ENCODE data around the gene SLC12A8. TPM values are rescaled to one million over a fixed set of nuclear protein-coding genes. Genes with fewer than 3 reads are reported as not detected.
A peak's percentile ranks its signal among the peaks of the same experiment; 100 is the strongest.

The SLC12A8 gene
- total RNA-seq, 1 donor from 2014 or later, result 9.2 TPM

DNA sequence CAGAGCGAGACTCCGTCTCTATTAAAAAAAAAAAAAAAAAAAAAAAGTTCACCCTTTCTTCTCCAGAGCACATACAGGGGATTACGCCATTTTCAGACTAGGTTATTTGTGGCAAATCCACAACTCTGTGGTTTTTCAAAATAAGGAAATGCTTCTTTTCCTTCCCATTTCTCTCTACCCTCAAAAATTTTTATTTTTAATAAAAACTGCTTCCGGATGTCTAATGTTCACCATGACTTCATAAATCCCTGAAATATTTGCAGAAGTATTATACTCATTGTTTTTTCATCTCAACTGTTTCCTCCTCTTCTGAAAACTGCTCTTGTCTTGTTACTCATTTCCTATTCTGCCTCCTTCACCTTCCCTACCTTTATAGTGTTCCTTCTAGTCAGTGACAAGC is 45.0 kb upstream of the SLC12A8 start:
- Mint-ChIP-seq H3K4me3 (ENCODE audit: low read depth) (no peak overlapping the region), H3K36me3 (ENCODE audit: insufficient read depth) (peaks cover 25% of the 10 kb centered on the region), H3K27ac (peak overlapping the region; percentile 61), H3K9me3 (ENCODE audit: low read depth) (peaks cover 14% of the 10 kb centered on the region), H3K27me3 (no peaks in the 10 kb centered on the region), H3K4me1 (ENCODE audit: low read depth) (peaks cover 10% of the 10 kb centered on the region)
- TF ChIP-seq, protein P1, sequence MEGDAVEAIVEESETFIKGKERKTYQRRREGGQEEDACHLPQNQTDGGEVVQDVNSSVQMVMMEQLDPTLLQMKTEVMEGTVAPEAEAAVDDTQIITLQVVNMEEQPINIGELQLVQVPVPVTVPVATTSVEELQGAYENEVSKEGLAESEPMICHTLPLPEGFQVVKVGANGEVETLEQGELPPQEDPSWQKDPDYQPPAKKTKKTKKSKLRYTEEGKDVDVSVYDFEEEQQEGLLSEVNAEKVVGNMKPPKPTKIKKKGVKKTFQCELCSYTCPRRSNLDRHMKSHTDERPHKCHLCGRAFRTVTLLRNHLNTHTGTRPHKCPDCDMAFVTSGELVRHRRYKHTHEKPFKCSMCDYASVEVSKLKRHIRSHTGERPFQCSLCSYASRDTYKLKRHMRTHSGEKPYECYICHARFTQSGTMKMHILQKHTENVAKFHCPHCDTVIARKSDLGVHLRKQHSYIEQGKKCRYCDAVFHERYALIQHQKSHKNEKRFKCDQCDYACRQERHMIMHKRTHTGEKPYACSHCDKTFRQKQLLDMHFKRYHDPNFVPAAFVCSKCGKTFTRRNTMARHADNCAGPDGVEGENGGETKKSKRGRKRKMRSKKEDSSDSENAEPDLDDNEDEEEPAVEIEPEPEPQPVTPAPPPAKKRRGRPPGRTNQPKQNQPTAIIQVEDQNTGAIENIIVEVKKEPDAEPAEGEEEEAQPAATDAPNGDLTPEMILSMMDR (IDR thresholded peaks at IDR 0.05; ENCODE audit: unreplicated experiment), result no peak
- no peak for DNase-seq (ENCODE audit: low spot score, unreplicated experiment)

DNA sequence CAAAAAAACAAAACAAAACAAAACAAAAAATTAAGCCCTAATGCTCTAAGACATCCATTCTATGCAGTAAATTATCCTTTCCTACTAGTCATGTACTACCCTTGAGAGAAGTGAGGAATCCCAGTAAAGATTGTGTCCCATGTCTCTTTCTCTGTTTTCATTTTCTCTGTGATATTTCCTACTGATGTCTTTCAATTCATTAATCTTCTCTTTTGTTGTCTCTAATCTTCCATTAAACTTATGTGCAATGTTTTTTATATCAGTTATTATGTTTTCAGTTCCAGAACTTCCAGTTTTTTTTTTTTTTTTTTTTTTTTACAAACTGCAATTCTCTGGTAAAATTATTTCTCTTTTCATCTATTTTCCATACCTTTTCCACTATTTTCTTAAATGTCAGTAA is 44.1 kb upstream of the SLC12A8 start:
- Mint-ChIP-seq H3K4me1 (ENCODE audit: low read depth) (peaks cover 10% of the 10 kb centered on the region), H3K9me3 (ENCODE audit: low read depth) (peaks cover 14% of the 10 kb centered on the region), H3K4me3 (ENCODE audit: low read depth) (no peak overlapping the region), H3K27ac (no peak overlapping the region), H3K36me3 (ENCODE audit: insufficient read depth) (peaks cover 25% of the 10 kb centered on the region), H3K27me3 (no peaks in the 10 kb centered on the region)
- no peak for DNase-seq (ENCODE audit: low spot score, unreplicated experiment)
- TF ChIP-seq, protein P1 (IDR thresholded peaks at IDR 0.05; ENCODE audit: unreplicated experiment), result no peak

DNA sequence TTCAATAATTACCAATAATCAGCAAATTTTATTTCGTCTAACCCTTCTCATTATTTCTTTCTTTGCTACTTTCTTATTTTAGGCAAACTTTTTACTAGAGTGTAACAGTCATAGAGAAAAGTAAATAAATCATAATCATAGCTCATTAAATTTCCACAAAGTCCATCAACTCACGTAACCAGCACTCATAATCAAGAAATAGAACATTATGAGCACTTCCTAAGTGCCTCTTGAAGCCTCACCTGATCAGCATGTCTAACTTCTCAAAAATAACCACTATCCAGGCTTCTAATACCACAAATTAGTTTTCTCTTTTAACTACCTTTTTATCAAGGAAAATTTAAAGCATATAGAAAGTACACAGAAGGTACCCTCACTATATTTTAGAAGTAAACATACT is 38.4 kb upstream of the SLC12A8 start:
- Mint-ChIP-seq H3K36me3 (ENCODE audit: insufficient read depth) (peaks cover 3% of the 10 kb centered on the region), H3K4me3 (ENCODE audit: low read depth) (no peak overlapping the region), H3K9me3 (ENCODE audit: low read depth) (no peaks in the 10 kb centered on the region), H3K27ac (no peak overlapping the region), H3K27me3 (no peaks in the 10 kb centered on the region), H3K4me1 (ENCODE audit: low read depth) (no peaks in the 10 kb centered on the region)
- TF ChIP-seq, protein P1 (IDR thresholded peaks at IDR 0.05; ENCODE audit: unreplicated experiment), result no peak
- DNase-seq (ENCODE audit: low spot score, unreplicated experiment), result no peak

DNA sequence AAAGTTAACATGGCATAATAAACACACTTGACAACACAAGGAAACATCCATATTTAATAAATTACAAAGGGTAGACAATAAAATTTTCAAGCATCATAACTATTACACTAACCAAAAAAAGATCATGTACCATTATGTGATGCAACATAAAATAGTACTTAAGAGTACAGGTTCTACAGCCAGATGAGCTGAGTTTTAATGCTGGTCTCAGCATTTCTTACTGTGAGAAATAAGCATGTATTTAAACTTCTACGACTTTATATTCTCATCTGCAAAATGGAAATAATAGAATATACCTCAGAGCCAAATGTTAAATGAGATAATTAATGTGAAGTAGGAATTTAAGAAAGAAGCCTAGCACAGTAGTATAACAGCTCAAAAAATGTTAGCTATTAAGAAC is 33.7 kb upstream of the SLC12A8 start:
- peaks cover 11% of the 10 kb centered on the region for H3K36me3 Mint-ChIP-seq (ENCODE audit: insufficient read depth)
- DNase-seq (ENCODE audit: low spot score, unreplicated experiment), result no peak
- no peak overlapping the region for H3K4me3 Mint-ChIP-seq (ENCODE audit: low read depth)
- no peak overlapping the region for H3K27ac Mint-ChIP-seq
- H3K4me1 Mint-ChIP-seq (ENCODE audit: low read depth), result no peaks in the 10 kb centered on the region
- no peaks in the 10 kb centered on the region for H3K27me3 Mint-ChIP-seq
- TF ChIP-seq, protein P1 (IDR thresholded peaks at IDR 0.05; ENCODE audit: unreplicated experiment), result no peak
- no peaks in the 10 kb centered on the region for H3K9me3 Mint-ChIP-seq (ENCODE audit: low read depth)

DNA sequence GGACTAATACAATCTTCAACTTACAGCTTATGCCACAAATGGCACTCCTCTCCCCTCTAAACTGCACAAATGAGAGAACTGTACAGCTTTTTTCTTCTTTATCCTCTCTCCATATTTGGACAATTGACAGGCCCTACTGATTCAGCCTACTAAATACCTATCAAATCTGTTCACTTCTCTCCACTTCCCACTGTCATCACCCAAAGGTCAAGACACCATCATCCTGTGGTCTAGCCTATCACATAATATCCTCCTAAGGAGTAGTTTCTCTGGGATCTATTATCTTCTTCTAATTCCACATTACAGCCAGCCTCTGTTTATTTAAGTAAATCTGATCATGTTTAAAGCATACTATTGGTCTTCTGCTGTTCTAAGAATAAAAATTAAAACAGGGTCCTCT is 33.0 kb upstream of the SLC12A8 start:
- Mint-ChIP-seq H3K36me3 (ENCODE audit: insufficient read depth) (peaks cover 8% of the 10 kb centered on the region), H3K4me3 (ENCODE audit: low read depth) (no peak overlapping the region), H3K4me1 (ENCODE audit: low read depth) (no peaks in the 10 kb centered on the region), H3K27ac (no peak overlapping the region), H3K27me3 (no peaks in the 10 kb centered on the region), H3K9me3 (ENCODE audit: low read depth) (no peaks in the 10 kb centered on the region)
- DNase-seq (ENCODE audit: low spot score, unreplicated experiment), result no peak
- TF ChIP-seq, protein P1 (IDR thresholded peaks at IDR 0.05; ENCODE audit: unreplicated experiment), result no peak
